Measurements from ENCODE around the gene RABL2B. TPM values are rescaled to one million over a fixed set of nuclear protein-coding genes. Genes with fewer than 3 reads are reported as not detected.

The RABL2B gene
- total RNA-seq, 1 experiment from 2014 or later, result 36.7 TPM

GRCh38 chr22:50719814-50720300 is 63.6 kb downstream of the RABL2B start:
- Histone ChIP-seq H3K27ac (ENCODE audit: low read depth, low read length) (no peak overlapping the region), H3K79me2 (ENCODE audit: insufficient read depth, low read length) (no peaks in the 10 kb centered on the region), H3K9ac (ENCODE audit: low read length) (no peak overlapping the region), H3K27me3 (ENCODE audit: insufficient read depth, low read length) (no peaks in the 10 kb centered on the region), H3K9me3 (ENCODE audit: control insufficient read depth in 1 of 2, insufficient read depth in 1 of 2, low read depth in 1 of 2, low read length in 2 of 2) (no peaks in the 10 kb centered on the region), H3K9me2 (ENCODE audit: insufficient read depth) (no peaks in the 10 kb centered on the region), H4K20me1 (ENCODE audit: insufficient read depth) (no peaks in the 10 kb centered on the region), H3K4me3 (replicated peaks in 1 of 2; ENCODE audit: low read depth in 1 of 2, low read length in 2 of 2) (no peak overlapping the region), H2AFZ (ENCODE audit: low read depth, low read length, poor library complexity, severe bottlenecking) (no peak overlapping the region), H3K4me1 (ENCODE audit: control insufficient read depth in 1 of 2, insufficient read depth in 2 of 2, low read length in 2 of 2) (no peaks in the 10 kb centered on the region), H3K36me3 (ENCODE audit: control insufficient read depth in 1 of 2, insufficient read depth in 2 of 2, low read length in 2 of 2) (no peaks in the 10 kb centered on the region; a peak in 1 of 4 replicates), H3K4me2 (ENCODE audit: low read length) (no peak overlapping the region)
- intact Hi-C loops (cut with micrococcal nuclease), result no loop called here
- ATAC-seq (no peak), DNase-seq (ENCODE audit: low read depth, low spot score) (no peak)
- POLR2A ChIA-PET, result no interaction called here
- no TSS peak for BruUV-seq (replicated peaks)
- CTCF ChIA-PET, result no interaction called here
- RAD21 ChIA-PET (ENCODE audit: low non-redundant PET in 1 of 2, low total read pairs in 2 of 2, uncharacterized antibody in 2 of 2, unreplicated experiment in 2 of 2), result no interaction called here
- TF ChIP-seq EZH2phosphoT487 (IDR thresholded peaks at IDR 0.05; ENCODE audit: borderline replicate concordance) (no peak), ZNF274 (IDR thresholded peaks at IDR 0.05; ENCODE audit: low read depth, low read length) (no peak), CEBPB (IDR thresholded peaks at IDR 0.05; ENCODE audit: low read depth) (no peak), ZFX (IDR thresholded peaks at IDR 0.05) (no peak), SRF (IDR thresholded peaks at IDR 0.05; ENCODE audit: low read depth) (no peak), SIN3A (IDR thresholded peaks at IDR 0.05; ENCODE audit: low read depth) (no peak), JUND (IDR thresholded peaks at IDR 0.05) (no peak), RAD21 (IDR thresholded peaks at IDR 0.05; ENCODE audit: low read depth) (no peak), CBX3 (IDR thresholded peaks at IDR 0.05; ENCODE audit: low read depth) (no peak), ZBTB33 (IDR thresholded peaks at IDR 0.05; ENCODE audit: extremely low read depth, insufficient replicate concordance, low read length) (no peak), MAX (IDR thresholded peaks at IDR 0.05) (no peak), POLR2AphosphoS5 (IDR thresholded peaks at IDR 0.05; ENCODE audit: low read depth, low read length) (no peak), FOSL1 (IDR thresholded peaks at IDR 0.05; ENCODE audit: low read depth) (no peak), ATF3 (IDR thresholded peaks at IDR 0.05) (no peak)
